Calu3 (cell line): ENCODE results near the gene RIOK2. TPM values are rescaled to one million over a fixed set of nuclear protein-coding genes. Genes with fewer than 3 reads are reported as not detected.

Source experiments
- BruUV-seq: library from RNA; stranded (reverse); fragments of 400-500 nt; replicated peaks from 2 replicates; lab custom pipeline; 2021; lab: Mats Ljungman, UMichigan
- CTCF ChIA-PET: fragments of 300-600 bp; sonication (Branson Sonifier 250); formaldehyde crosslinking; loops from one replicate; lab custom pipeline; 2022; ENCODE audit warnings: antibody characterized with exemption; lab: Charles Lee
- DNase-seq: peaks from one replicate; pipeline ENCODE4 v3.0.0; 2022
- H3K27ac Mint-ChIP-seq: one replicate; pipeline ENCODE4 v1.8.0; 2022; ENCODE audit warnings: mixed read lengths; ENCODE audit not compliant: unreplicated experiment
- H3K27me3 Mint-ChIP-seq: one replicate; pipeline ENCODE4 v1.8.0; 2022; ENCODE audit warnings: mixed read lengths; ENCODE audit not compliant: unreplicated experiment
- H3K36me3 Mint-ChIP-seq: one replicate; pipeline ENCODE4 v1.8.0; 2022; ENCODE audit warnings: mild to moderate bottlenecking, moderate library complexity, mixed read lengths; ENCODE audit not compliant: insufficient read depth, unreplicated experiment
- H3K4me1 Mint-ChIP-seq: one replicate; pipeline ENCODE4 v1.8.0; 2022; ENCODE audit warnings: mild to moderate bottlenecking, low read depth, mixed read lengths; ENCODE audit not compliant: unreplicated experiment
- H3K4me3 Mint-ChIP-seq: one replicate; pipeline ENCODE4 v1.8.0; 2022; ENCODE audit warnings: mild to moderate bottlenecking, low read depth, moderate library complexity, mixed read lengths; ENCODE audit not compliant: unreplicated experiment
- H3K9me3 Mint-ChIP-seq: one replicate; pipeline ENCODE4 v1.8.0; 2022; ENCODE audit warnings: low read depth, mixed read lengths; ENCODE audit not compliant: unreplicated experiment
- intact Hi-C: fragments of 100-400 bp; cut with micrococcal nuclease; formaldehyde crosslinking; loops from one replicate; pipeline ENCODE4 v1.10.0; 2022; ENCODE audit not compliant: unreplicated experiment
- total RNA-seq: library from RNA; stranded (reverse); gene quantifications from 2 replicates; pipeline ENCODE4 v1.2.3, GENCODE V29; 2022
- TF ChIP-seq, protein P1 (sequence below): fragments of 200-600 bp; IDR thresholded peaks from one replicate; pipeline ENCODE4 v1.8.0; 2022; ENCODE audit warnings: antibody characterized with exemption; ENCODE audit not compliant: unreplicated experiment

RIOK2 gene
- total RNA-seq, 1 experiment from 2014 or later = 28.6 TPM

DNA sequence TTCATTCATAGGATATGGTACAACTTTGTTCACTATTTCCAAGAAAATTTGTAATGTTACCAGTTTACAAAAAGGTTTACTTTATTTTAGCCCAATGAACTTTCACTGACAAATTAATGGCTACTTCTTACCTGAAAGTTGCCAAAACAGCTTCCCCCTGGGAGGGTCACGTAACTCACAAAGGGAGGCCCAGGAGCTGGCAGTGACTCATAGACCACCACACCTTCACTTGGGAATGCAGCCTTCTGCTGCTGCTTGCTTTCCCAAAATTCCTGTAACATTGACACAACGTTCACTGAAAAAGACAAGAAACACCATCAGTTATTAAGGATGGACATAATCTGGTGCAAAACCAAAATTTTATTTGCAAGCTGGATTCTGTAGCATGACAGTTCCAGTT is 58.7 kb downstream of the RIOK2 start:
- CTCF ChIA-PET = no interaction called here
- TF ChIP-seq, protein P1, sequence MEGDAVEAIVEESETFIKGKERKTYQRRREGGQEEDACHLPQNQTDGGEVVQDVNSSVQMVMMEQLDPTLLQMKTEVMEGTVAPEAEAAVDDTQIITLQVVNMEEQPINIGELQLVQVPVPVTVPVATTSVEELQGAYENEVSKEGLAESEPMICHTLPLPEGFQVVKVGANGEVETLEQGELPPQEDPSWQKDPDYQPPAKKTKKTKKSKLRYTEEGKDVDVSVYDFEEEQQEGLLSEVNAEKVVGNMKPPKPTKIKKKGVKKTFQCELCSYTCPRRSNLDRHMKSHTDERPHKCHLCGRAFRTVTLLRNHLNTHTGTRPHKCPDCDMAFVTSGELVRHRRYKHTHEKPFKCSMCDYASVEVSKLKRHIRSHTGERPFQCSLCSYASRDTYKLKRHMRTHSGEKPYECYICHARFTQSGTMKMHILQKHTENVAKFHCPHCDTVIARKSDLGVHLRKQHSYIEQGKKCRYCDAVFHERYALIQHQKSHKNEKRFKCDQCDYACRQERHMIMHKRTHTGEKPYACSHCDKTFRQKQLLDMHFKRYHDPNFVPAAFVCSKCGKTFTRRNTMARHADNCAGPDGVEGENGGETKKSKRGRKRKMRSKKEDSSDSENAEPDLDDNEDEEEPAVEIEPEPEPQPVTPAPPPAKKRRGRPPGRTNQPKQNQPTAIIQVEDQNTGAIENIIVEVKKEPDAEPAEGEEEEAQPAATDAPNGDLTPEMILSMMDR = no peak

DNA sequence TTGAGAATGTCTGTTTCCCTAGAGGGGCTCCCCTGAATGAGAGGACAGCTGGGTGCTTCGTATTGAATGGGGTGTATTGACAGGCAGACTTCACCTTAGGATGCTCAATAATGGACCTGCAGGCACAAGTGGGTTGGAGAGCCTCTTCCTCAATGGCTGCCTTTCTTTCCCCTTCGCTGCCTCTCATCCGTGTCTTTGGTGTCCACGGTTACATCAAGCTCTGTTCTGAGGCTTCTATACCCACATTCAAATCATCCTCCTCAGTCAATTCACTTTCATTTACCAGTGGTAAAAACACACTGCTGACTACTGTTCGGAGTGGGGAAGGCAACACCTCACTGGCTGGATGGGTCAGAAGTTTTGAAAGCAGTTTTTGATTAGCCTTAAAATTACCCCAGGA is 61.2 kb downstream of the RIOK2 start:
- Mint-ChIP-seq H3K27me3 (no peaks in the 10 kb centered on the region), H3K27ac (no peak overlapping the region), H3K9me3 (no peaks in the 10 kb centered on the region), H3K36me3 (no peaks in the 10 kb centered on the region), H3K4me1 (no peaks in the 10 kb centered on the region), H3K4me3 (no peak overlapping the region)
- intact Hi-C loops = no loop called here
- TF ChIP-seq, protein P1 = no peak
- no TSS peak for BruUV-seq
- CTCF ChIA-PET = no interaction called here
- DNase-seq = no peak

More for the DNA sequence above, 58.7 kb downstream of the RIOK2 start:
- peaks cover 19% of the 10 kb centered on the region for H3K27me3 Mint-ChIP-seq
- BruUV-seq = no TSS peak
- no peaks in the 10 kb centered on the region for H3K4me1 Mint-ChIP-seq
- no peaks in the 10 kb centered on the region for H3K9me3 Mint-ChIP-seq
- DNase-seq = no peak
- no peak overlapping the region for H3K4me3 Mint-ChIP-seq
- H3K27ac Mint-ChIP-seq = no peak overlapping the region
- H3K36me3 Mint-ChIP-seq = no peaks in the 10 kb centered on the region
- intact Hi-C loops = no loop called here

DNA sequence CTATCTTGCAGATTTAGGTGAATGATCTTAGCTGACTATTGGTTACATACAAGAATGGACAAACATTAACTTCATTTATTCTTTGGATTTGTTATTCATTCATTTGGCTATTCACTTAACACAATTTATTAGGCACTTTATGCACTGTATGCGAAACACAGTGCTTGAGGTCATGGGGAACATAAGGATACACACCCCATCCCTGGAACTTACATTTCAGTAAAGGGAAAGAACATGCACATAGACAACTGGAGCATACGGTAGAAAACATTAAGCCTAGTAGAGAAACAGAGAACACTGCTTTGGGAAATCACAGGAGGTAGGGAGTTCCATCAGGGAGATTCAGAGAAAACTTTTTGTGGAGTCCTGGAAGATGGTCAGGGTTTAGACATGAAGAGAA is 62.9 kb downstream of the RIOK2 start:
- Mint-ChIP-seq H3K36me3 (no peaks in the 10 kb centered on the region), H3K9me3 (no peaks in the 10 kb centered on the region), H3K27me3 (no peaks in the 10 kb centered on the region), H3K4me3 (no peak overlapping the region), H3K4me1 (no peaks in the 10 kb centered on the region), H3K27ac (no peak overlapping the region)
- intact Hi-C loops = no loop called here
- CTCF ChIA-PET = no interaction called here
- TF ChIP-seq, protein P1 = no peak
- DNase-seq = no peak
- BruUV-seq = no TSS peak

DNA sequence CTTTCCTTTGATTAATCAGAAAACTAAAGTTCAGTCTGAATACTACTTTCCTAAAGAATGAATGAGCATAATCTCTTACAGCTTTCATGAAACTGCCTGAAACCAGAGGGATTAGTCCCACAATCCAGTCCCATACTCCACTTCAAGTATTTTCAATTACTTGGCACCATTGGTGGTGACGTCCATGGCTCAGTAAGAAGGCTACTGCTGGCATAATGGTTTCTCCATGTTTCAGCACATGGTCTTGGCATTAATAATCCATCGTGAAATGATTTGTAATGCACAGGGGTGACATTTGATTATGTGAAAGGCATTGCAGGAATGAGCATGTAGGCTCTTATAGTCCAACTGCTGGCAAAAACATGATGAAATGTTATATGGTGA is 64.0 kb downstream of the RIOK2 start:
- intact Hi-C loops = no loop called here
- H3K27me3 Mint-ChIP-seq = no peaks in the 10 kb centered on the region
- no peak for DNase-seq
- CTCF ChIA-PET = interaction anchor here (0.6 kb wide), 1 partner anchor 648 kb away, joined by 7 read pairs; no protein-coding TSS in a partner anchor
- no TSS peak for BruUV-seq
- H3K4me1 Mint-ChIP-seq = no peaks in the 10 kb centered on the region
- H3K9me3 Mint-ChIP-seq = no peaks in the 10 kb centered on the region
- TF ChIP-seq, protein P1 = no peak
- H3K36me3 Mint-ChIP-seq = no peaks in the 10 kb centered on the region
- H3K27ac Mint-ChIP-seq = no peak overlapping the region
- no peak overlapping the region for H3K4me3 Mint-ChIP-seq
